ENCODE data around the gene NBR1.

DNA sequence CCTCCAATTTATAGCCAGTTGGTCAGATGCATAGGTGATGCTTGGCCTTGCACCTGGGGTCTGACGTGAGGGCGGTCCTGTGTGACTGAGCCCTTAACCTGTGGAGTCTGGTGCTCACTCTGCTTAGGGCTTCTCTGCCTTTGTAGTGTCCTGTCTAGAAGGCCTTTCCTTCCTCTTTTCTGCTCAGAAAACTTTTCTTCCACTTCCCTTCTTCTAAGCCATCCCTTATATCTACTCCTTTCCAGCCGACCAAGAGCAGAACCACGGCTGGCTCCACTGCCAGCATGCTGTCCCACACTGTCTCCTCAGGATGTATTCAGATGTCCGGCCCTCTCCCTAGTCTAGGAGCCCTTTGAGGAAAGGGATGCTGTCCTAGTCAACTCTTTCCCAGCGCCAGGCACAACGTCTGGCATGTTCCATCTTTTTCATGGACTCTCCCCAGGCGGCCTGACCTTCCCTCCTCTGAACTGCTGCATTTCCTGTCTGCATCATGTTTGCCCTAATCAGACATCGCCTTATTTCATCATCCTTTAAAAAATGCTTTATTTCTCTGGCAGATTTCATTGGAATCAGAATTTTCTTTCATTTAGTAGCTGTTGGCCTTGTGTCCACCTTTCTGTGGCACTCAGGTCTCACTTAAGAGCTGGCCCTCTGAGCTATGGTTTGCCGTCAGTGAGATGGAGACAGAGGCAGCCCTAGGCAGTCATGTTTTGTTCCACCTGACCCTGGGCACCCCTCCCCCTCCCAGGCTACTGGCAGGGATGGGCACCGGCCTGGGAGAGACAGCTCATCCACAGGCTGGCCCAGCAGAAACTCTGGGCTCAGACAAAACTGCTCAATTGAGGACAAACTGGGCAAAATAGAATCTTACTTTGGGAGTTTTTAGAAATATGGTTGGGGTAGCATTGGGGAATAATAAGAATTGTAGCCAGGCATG is 30.4 kb upstream of the NBR1 start:
- TF ChIP-seq, protein P1, sequence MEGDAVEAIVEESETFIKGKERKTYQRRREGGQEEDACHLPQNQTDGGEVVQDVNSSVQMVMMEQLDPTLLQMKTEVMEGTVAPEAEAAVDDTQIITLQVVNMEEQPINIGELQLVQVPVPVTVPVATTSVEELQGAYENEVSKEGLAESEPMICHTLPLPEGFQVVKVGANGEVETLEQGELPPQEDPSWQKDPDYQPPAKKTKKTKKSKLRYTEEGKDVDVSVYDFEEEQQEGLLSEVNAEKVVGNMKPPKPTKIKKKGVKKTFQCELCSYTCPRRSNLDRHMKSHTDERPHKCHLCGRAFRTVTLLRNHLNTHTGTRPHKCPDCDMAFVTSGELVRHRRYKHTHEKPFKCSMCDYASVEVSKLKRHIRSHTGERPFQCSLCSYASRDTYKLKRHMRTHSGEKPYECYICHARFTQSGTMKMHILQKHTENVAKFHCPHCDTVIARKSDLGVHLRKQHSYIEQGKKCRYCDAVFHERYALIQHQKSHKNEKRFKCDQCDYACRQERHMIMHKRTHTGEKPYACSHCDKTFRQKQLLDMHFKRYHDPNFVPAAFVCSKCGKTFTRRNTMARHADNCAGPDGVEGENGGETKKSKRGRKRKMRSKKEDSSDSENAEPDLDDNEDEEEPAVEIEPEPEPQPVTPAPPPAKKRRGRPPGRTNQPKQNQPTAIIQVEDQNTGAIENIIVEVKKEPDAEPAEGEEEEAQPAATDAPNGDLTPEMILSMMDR (IDR thresholded peaks at IDR 0.05; ENCODE audit: insufficient read depth, low read length, poor library complexity, severe bottlenecking), result no peak
- no peak for TF ChIP-seq EZH2phosphoT487 (conservative IDR thresholded peaks at IDR 0.05; ENCODE audit: low read length)

Measured in SU-DHL-6 (cell line).